Peyer's patch (tissue), 4 donors: ENCODE measurements around the gene OPCML. TPM values are rescaled to one million over a fixed set of nuclear protein-coding genes. Genes with fewer than 3 reads are reported as not detected.

Experiments
- DNase-seq, 3 donors: peaks; one replicate each; pipeline ENCODE4 v3.0.0-alpha.2; 2017 to 2019
- H3K27ac ChIP-seq, 4 donors: fragments of 200-600 bp; sonication (generic); one replicate each; pipeline ENCODE4 v1.5.1; 2016 to 2019
- H3K27me3 ChIP-seq, 2 donors: fragments of 200-600 bp; sonication (generic); one replicate each; pipeline ENCODE4 v1.5.1; 2019
- H3K36me3 ChIP-seq, 3 donors: fragments of 200-600 bp; sonication (generic); one replicate each; pipeline ENCODE4 v1.5.1; 2016 to 2019
- H3K4me1 ChIP-seq, 4 donors: fragments of 200-600 bp; sonication (generic); one replicate each; pipeline ENCODE4 v1.5.1; 2016 to 2019
- H3K4me3 ChIP-seq, 4 donors: fragments of 200-600 bp; sonication (generic); 1 replicate in 3 of 4; 2 replicates in 1 of 4; pipeline ENCODE4 v1.5.1; 2016 to 2019; ENCODE audit warnings: mild to moderate bottlenecking in 1 of 4
- H3K9me3 ChIP-seq, 4 donors: fragments of 200-600 bp; sonication (generic); one replicate each; pipeline ENCODE4 v1.5.1; 2016 to 2019; ENCODE audit warnings: mild to moderate bottlenecking in 1 of 4
- CTCF ChIP-seq, 6 experiments: fragments of 450-650 bp in 4 of 6; fragments of 200-600 bp in 2 of 6; sonication (generic) in 1 of 6; IDR thresholded peaks; one replicate each; pipeline ENCODE4 v1.5.1; 2017 to 2019; ENCODE audit warnings: antibody characterized with exemption in 6 of 6, mild to moderate bottlenecking in 3 of 6, moderate library complexity in 1 of 6
- POLR2A ChIP-seq, 2 donors: fragments of 450-650 bp; IDR thresholded peaks; one replicate each; pipeline ENCODE4 v1.5.1; 2017; ENCODE audit warnings: antibody characterized with exemption in 2 of 2, mild to moderate bottlenecking in 2 of 2, moderate library complexity in 2 of 2
- total RNA-seq, 4 donors: library from RNA; depleted of rRNA; stranded (reverse); fragments of >200 nt; gene quantifications; one replicate each; pipeline ENCODE4 v1.1.0, GENCODE V29; 2016

The OPCML gene
- total RNA-seq, 4 donors from 2014 or later = not detected

GRCh38 chr11:132763503-132763902, 768.8 kb downstream of the OPCML start:
- DNase-seq = no peak
- Histone ChIP-seq H3K9me3 (no peaks in the 10 kb centered on the region), H3K36me3 (no peaks in the 10 kb centered on the region), H3K4me1 (no peaks in the 10 kb centered on the region), H3K4me3 (no peak overlapping the region), H3K27me3 (no peaks in the 10 kb centered on the region), H3K27ac (no peak overlapping the region)
- TF ChIP-seq CTCF (IDR thresholded peaks at IDR 0.05) (no peak), POLR2A (IDR thresholded peaks at IDR 0.05) (no peak)

- H3K4me1 ChIP-seq = no peaks in the 10 kb centered on the region
- H3K9me3 ChIP-seq = no peaks in the 10 kb centered on the region
- no peak overlapping the region for H3K27ac ChIP-seq
- TF ChIP-seq CTCF (IDR thresholded peaks at IDR 0.05) = no peak
- no peak for TF ChIP-seq POLR2A (IDR thresholded peaks at IDR 0.05)
- no peak overlapping the region for H3K4me3 ChIP-seq
- no peaks in the 10 kb centered on the region for H3K36me3 ChIP-seq
- DNase-seq = no peak
- no peaks in the 10 kb centered on the region for H3K27me3 ChIP-seq
These were observed 776.4 kb downstream of the OPCML start for GRCh38 chr11:132755934-132756333.

GRCh38 chr11:132751516-132752250, 780.6 kb downstream of the OPCML start:
- DNase-seq = no peak
- no peaks in the 10 kb centered on the region for H3K9me3 ChIP-seq
- H3K4me1 ChIP-seq = no peaks in the 10 kb centered on the region
- no peak for TF ChIP-seq POLR2A (IDR thresholded peaks at IDR 0.05)
- no peaks in the 10 kb centered on the region for H3K27me3 ChIP-seq
- H3K27ac ChIP-seq = no peak overlapping the region
- no peak overlapping the region for H3K4me3 ChIP-seq
- no peaks in the 10 kb centered on the region for H3K36me3 ChIP-seq

GRCh38 chr11:132746305-132746704, 786.0 kb downstream of the OPCML start:
- no peaks in the 10 kb centered on the region for H3K36me3 ChIP-seq
- H3K4me1 ChIP-seq = no peaks in the 10 kb centered on the region
- no peak overlapping the region for H3K4me3 ChIP-seq
- no peak for TF ChIP-seq POLR2A (IDR thresholded peaks at IDR 0.05)
- TF ChIP-seq CTCF (IDR thresholded peaks at IDR 0.05) = no peak
- no peaks in the 10 kb centered on the region for H3K27me3 ChIP-seq
- H3K27ac ChIP-seq = no peak overlapping the region
- no peaks in the 10 kb centered on the region for H3K9me3 ChIP-seq
- no peak for DNase-seq

- no peaks in the 10 kb centered on the region for H3K36me3 ChIP-seq
- H3K9me3 ChIP-seq = no peaks in the 10 kb centered on the region
- no peaks in the 10 kb centered on the region for H3K4me1 ChIP-seq
- H3K27me3 ChIP-seq = no peaks in the 10 kb centered on the region
- no peak for DNase-seq
- TF ChIP-seq CTCF (IDR thresholded peaks at IDR 0.05) = no peak
- TF ChIP-seq POLR2A (IDR thresholded peaks at IDR 0.05) = no peak
- H3K27ac ChIP-seq = no peak overlapping the region
- H3K4me3 ChIP-seq = no peak overlapping the region
These were observed 787.0 kb downstream of the OPCML start for GRCh38 chr11:132745306-132745705.

- Histone ChIP-seq H3K27me3 (no peaks in the 10 kb centered on the region), H3K36me3 (no peaks in the 10 kb centered on the region), H3K27ac (no peak overlapping the region), H3K4me1 (no peaks in the 10 kb centered on the region), H3K9me3 (no peaks in the 10 kb centered on the region), H3K4me3 (no peak overlapping the region)
- no peak for TF ChIP-seq CTCF (IDR thresholded peaks at IDR 0.05)
- TF ChIP-seq POLR2A (IDR thresholded peaks at IDR 0.05) = no peak
- DNase-seq = no peak
These were observed 787.5 kb downstream of the OPCML start for GRCh38 chr11:132744771-132745170.
